CD8-positive, alpha-beta memory T cell (primary cell): ENCODE data around the gene ELAVL2. TPM values are rescaled to one million over a fixed set of nuclear protein-coding genes. Genes with fewer than 3 reads are reported as not detected.

Experiments
- CTCF ChIA-PET: fragments of 350-600 bp; sonication (Branson Sonifier 250); formaldehyde crosslinking; loops from one replicate; lab custom pipeline; 2021; ENCODE audit warnings: antibody characterized with exemption; lab: Charles Lee
- POLR2A ChIA-PET: fragments of 350-600 bp; sonication (Branson Sonifier 250); formaldehyde crosslinking; loops from one replicate; lab custom pipeline; 2021; ENCODE audit warnings: antibody characterized with exemption; lab: Charles Lee
- DNase-seq, 5 donors: peaks; one replicate each; pipeline versions ENCODE4 v3.0.0 to v3.0.0-alpha.2; 2020 to 2022; ENCODE audit warnings: mixed read lengths in 1 of 5
- H3K27ac ChIP-seq: one replicate; pipeline ENCODE4 v1.7.0; 2013; ENCODE audit warnings: low read depth, mild to moderate bottlenecking, low read length, moderate library complexity
- H3K27me3 ChIP-seq: 2 replicates; pipeline ENCODE4 v1.7.0; 2013; ENCODE audit warnings: low read length, mild to moderate bottlenecking; ENCODE audit not compliant: insufficient read depth, poor library complexity, severe bottlenecking
- H3K36me3 ChIP-seq: 2 replicates; pipeline ENCODE4 v1.7.0; 2013; ENCODE audit warnings: mild to moderate bottlenecking, low read length, moderate library complexity; ENCODE audit not compliant: insufficient read depth
- H3K4me1 ChIP-seq: 2 replicates; pipeline ENCODE4 v1.7.0; 2013; ENCODE audit warnings: mild to moderate bottlenecking, low read length, moderate library complexity; ENCODE audit not compliant: insufficient read depth
- H3K4me3 ChIP-seq: 2 replicates; pipeline ENCODE4 v1.7.0; 2013; ENCODE audit warnings: mild to moderate bottlenecking, low read length
- H3K9me3 ChIP-seq: 2 replicates; pipeline ENCODE4 v1.7.0; 2013; ENCODE audit warnings: mild to moderate bottlenecking, low read length
- H3K27ac Mint-ChIP-seq, 8 donors: one replicate each; pipeline ENCODE4 v1.8.0; 2020 to 2021; ENCODE audit warnings: mixed read lengths in 8 of 8, mild to moderate bottlenecking in 6 of 8, inconsistent platforms in 3 of 8, moderate library complexity in 3 of 8
- H3K27me3 Mint-ChIP-seq, 2 donors: one replicate each; pipeline ENCODE4 v1.8.0; 2020 to 2021; ENCODE audit warnings: mixed read lengths in 2 of 2, mild to moderate bottlenecking in 1 of 2, moderate library complexity in 1 of 2
- H3K36me3 Mint-ChIP-seq, 3 donors: one replicate each; pipeline ENCODE4 v1.8.0; 2020 to 2021; ENCODE audit warnings: mixed read lengths in 3 of 3, inconsistent platforms in 1 of 3, mild to moderate bottlenecking in 1 of 3
- H3K4me1 Mint-ChIP-seq, 3 donors: one replicate each; pipeline ENCODE4 v1.8.0; 2020 to 2021; ENCODE audit warnings: mixed read lengths in 3 of 3, inconsistent platforms in 1 of 3, mild to moderate bottlenecking in 1 of 3
- H3K4me3 Mint-ChIP-seq, 7 donors: one replicate each; pipeline ENCODE4 v1.8.0; 2020 to 2021; ENCODE audit warnings: mixed read lengths in 7 of 7, mild to moderate bottlenecking in 6 of 7, moderate library complexity in 4 of 7, inconsistent platforms in 2 of 7
- H3K9me3 Mint-ChIP-seq, 5 donors: one replicate each; pipeline ENCODE4 v1.8.0; 2020 to 2022; ENCODE audit warnings: mixed read lengths in 5 of 5, mild to moderate bottlenecking in 3 of 5, moderate library complexity in 2 of 5, inconsistent platforms in 1 of 5
- polyA plus RNA-seq: library from polyadenylated mRNA; unstranded; fragments of 300-500 nt; fragmentation: Illumina TruSeq; gene quantifications from one replicate; pipeline ENCODE4 v1.2.3, GENCODE V29; 2021
- total RNA-seq, 2 experiments: library from RNA; stranded (reverse); gene quantifications; one replicate each; pipeline ENCODE4 v1.2.3, GENCODE V29; 2021

ELAVL2 gene
- total and polyA plus RNA-seq, 3 experiments from 2014 or later, result not detected

DNA sequence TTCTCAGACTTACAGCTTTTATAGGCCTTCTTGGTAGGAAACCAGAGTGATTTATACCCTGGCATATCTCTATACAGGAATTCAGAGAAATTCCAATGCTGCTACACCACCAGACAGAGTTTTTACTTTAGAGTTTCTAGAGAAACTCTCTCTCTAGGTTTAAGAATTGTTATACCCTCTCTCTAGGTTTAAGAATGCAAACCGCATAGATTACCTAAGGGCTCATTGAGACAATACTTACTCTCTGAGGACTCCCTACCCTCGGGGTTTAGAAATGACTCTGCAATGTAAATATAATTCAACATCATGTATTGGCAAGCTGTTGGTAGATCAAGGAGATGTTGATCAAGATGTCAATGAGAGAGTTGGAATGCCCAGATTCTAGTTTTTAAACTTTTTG lies 15.3 kb upstream of the ELAVL2 start:
- no peaks in the 10 kb centered on the region for H3K36me3 ChIP-seq
- no peaks in the 10 kb centered on the region for H3K36me3 Mint-ChIP-seq
- no peaks in the 10 kb centered on the region for H3K27me3 Mint-ChIP-seq
- no peaks in the 10 kb centered on the region for H3K27me3 ChIP-seq
- H3K4me3 Mint-ChIP-seq, result no peak overlapping the region
- H3K27ac Mint-ChIP-seq, result no peak overlapping the region
- ChIA-PET POLR2A (no interaction called here), CTCF (no interaction called here)
- H3K9me3 ChIP-seq, result no peaks in the 10 kb centered on the region
- no peaks in the 10 kb centered on the region for H3K4me1 ChIP-seq
- DNase-seq, result no peak
- H3K9me3 Mint-ChIP-seq, result peaks cover 0 to 12% (median 4%) of the 10 kb centered on the region in 5 donors
- no peak overlapping the region for H3K4me3 ChIP-seq
- no peaks in the 10 kb centered on the region for H3K4me1 Mint-ChIP-seq
- H3K27ac ChIP-seq, result no peak overlapping the region

DNA sequence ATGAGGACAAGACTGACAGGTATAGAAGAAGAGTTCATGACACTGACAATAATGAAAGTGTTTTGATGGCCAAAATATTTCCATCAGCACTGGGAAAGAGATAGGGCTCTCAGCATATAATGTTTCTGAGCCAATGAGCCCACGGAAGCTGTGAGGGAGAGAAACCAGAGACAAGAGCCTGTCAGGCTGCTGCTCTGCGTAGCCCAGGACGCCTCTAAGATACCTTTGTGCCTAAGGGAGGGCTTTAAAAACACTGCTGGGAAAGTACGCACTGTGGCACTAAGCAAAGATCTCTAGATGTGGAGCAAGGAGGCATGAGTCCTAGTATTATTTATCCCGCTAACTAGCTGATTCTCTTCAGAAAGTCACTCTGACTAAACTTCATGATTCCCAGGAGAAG lies 11.0 kb upstream of the ELAVL2 start:
- Mint-ChIP-seq H3K4me1 (no peaks in the 10 kb centered on the region), H3K27ac (no peak overlapping the region), H3K4me3 (no peak overlapping the region), H3K27me3 (peaks cover 0 to under 1% of the 10 kb centered on the region in 2 donors), H3K9me3 (peaks cover 0 to 20% (median 3%) of the 10 kb centered on the region in 5 donors), H3K36me3 (no peaks in the 10 kb centered on the region)
- ChIA-PET POLR2A (no interaction called here), CTCF (no interaction called here)
- H3K27ac ChIP-seq, result no peak overlapping the region
- H3K36me3 ChIP-seq, result no peaks in the 10 kb centered on the region
- no peak overlapping the region for H3K4me3 ChIP-seq
- no peak for DNase-seq
- no peaks in the 10 kb centered on the region for H3K9me3 ChIP-seq
- H3K4me1 ChIP-seq, result no peaks in the 10 kb centered on the region
- no peaks in the 10 kb centered on the region for H3K27me3 ChIP-seq

- ChIA-PET POLR2A (no interaction called here), CTCF (no interaction called here)
- no peak for DNase-seq
- Mint-ChIP-seq H3K27ac (no peak overlapping the region), H3K4me3 (peak overlapping the region in 1 of 7 donors; percentile 63), H3K27me3 (peaks cover 11 to 24% of the 10 kb centered on the region in 2 donors), H3K9me3 (peaks cover 8 to 26% (median 17%) of the 10 kb centered on the region in 5 donors), H3K4me1 (no peaks in the 10 kb centered on the region), H3K36me3 (no peaks in the 10 kb centered on the region)
- H3K9me3 ChIP-seq, result no peaks in the 10 kb centered on the region
- no peak overlapping the region for H3K4me3 ChIP-seq
- no peaks in the 10 kb centered on the region for H3K36me3 ChIP-seq
- no peaks in the 10 kb centered on the region for H3K4me1 ChIP-seq
- no peak overlapping the region for H3K27ac ChIP-seq
- H3K27me3 ChIP-seq, result no peaks in the 10 kb centered on the region
Observed at GRCh38 chr9:23830929-23831730, 5.1 kb upstream of the ELAVL2 start.

DNA sequence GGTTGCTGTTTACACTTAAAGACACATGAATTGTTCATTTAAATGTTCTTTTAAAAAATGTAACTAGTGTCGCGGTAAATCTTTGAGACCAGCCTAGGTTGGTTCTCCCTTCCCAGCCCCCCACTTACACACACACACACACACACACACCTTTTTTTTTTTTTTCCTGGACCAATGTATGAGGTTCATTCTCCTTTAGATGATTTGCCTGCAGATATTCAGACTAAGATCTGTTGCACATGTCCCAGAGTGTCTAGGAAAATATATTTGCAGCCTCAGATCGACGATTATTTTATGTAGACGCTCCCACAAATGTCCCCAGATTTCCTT lies 4.4 kb upstream of the ELAVL2 start:
- no peak overlapping the region for H3K27ac ChIP-seq
- Mint-ChIP-seq H3K27ac (no peak overlapping the region), H3K4me3 (no peak overlapping the region), H3K9me3 (peaks cover 8 to 21% (median 17%) of the 10 kb centered on the region in 5 donors), H3K4me1 (no peaks in the 10 kb centered on the region), H3K36me3 (no peaks in the 10 kb centered on the region), H3K27me3 (peaks cover 11 to 24% of the 10 kb centered on the region in 2 donors)
- no peaks in the 10 kb centered on the region for H3K4me1 ChIP-seq
- H3K9me3 ChIP-seq, result no peaks in the 10 kb centered on the region
- ChIA-PET CTCF (no interaction called here), POLR2A (no interaction called here)
- DNase-seq, result no peak
- no peaks in the 10 kb centered on the region for H3K27me3 ChIP-seq
- H3K36me3 ChIP-seq, result no peaks in the 10 kb centered on the region
- no peak overlapping the region for H3K4me3 ChIP-seq

DNA sequence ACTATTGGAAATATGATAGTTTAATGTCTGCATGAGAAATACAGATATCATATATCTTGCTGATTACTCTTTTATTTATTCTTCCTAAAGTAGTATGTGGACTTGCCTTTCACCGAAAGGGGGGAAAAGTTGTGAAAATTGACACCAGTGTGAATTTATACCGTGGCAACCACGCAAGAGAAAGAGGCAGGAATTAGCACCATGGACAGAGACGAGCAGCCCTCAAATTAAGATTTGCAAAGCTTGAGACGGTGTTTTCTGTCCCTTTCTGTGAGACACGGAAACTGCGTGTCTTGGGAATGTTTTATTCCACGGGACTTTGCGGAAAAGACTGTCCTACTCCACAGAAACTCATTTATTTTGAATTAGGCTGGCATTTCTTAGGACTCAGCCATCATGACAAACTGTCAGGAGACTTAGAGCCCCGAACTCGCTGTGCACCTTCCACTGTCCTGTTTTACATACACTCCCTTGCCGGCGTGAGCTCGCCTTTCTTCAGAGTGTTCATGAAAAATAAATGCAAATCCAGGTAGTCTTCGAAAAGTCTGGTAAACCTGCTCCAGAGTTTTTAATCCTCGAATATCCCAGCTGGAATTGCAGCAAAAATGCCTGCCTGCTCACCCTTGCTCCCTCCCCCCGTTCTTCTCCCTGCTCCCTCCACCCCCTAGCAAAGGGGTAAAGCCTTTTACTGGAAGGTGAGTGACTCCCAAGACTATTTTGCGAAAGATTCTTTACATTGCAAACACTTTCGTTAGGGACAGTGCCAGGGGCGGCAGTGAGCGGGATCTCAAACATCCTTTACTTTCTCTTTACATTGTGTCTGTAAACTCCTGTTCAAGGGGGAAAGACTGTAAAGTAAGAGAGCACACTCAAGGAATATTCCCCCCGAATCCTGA lies 3.8 kb upstream of the ELAVL2 start:
- Histone ChIP-seq H3K9me3 (no peaks in the 10 kb centered on the region), H3K27ac (no peak overlapping the region), H3K4me3 (no peak overlapping the region), H3K4me1 (no peaks in the 10 kb centered on the region), H3K27me3 (no peaks in the 10 kb centered on the region), H3K36me3 (no peaks in the 10 kb centered on the region)
- Mint-ChIP-seq H3K36me3 (no peaks in the 10 kb centered on the region), H3K27me3 (peaks cover 11 to 24% of the 10 kb centered on the region in 2 donors), H3K4me1 (no peaks in the 10 kb centered on the region), H3K9me3 (peaks cover 8 to 21% (median 17%) of the 10 kb centered on the region in 5 donors), H3K4me3 (no peak overlapping the region), H3K27ac (no peak overlapping the region)
- CTCF ChIA-PET, result no interaction called here
- no peak for DNase-seq
- POLR2A ChIA-PET, result no interaction called here

- Mint-ChIP-seq H3K4me3 (no peak overlapping the region), H3K4me1 (no peaks in the 10 kb centered on the region), H3K27me3 (peaks cover 26 to 29% of the 10 kb centered on the region in 2 donors), H3K27ac (no peak overlapping the region), H3K9me3 (peaks cover 9 to 25% (median 13%) of the 10 kb centered on the region in 5 donors), H3K36me3 (no peaks in the 10 kb centered on the region)
- no peaks in the 10 kb centered on the region for H3K36me3 ChIP-seq
- DNase-seq, result no peak
- ChIA-PET POLR2A (no interaction called here), CTCF (no interaction called here)
- H3K9me3 ChIP-seq, result no peaks in the 10 kb centered on the region
- no peaks in the 10 kb centered on the region for H3K4me1 ChIP-seq
- H3K4me3 ChIP-seq, result no peak overlapping the region
- H3K27me3 ChIP-seq, result no peaks in the 10 kb centered on the region
- H3K27ac ChIP-seq, result no peak overlapping the region
Observed at GRCh38 chr9:23825700-23826099, 340 bp downstream of the ELAVL2 start.

DNA sequence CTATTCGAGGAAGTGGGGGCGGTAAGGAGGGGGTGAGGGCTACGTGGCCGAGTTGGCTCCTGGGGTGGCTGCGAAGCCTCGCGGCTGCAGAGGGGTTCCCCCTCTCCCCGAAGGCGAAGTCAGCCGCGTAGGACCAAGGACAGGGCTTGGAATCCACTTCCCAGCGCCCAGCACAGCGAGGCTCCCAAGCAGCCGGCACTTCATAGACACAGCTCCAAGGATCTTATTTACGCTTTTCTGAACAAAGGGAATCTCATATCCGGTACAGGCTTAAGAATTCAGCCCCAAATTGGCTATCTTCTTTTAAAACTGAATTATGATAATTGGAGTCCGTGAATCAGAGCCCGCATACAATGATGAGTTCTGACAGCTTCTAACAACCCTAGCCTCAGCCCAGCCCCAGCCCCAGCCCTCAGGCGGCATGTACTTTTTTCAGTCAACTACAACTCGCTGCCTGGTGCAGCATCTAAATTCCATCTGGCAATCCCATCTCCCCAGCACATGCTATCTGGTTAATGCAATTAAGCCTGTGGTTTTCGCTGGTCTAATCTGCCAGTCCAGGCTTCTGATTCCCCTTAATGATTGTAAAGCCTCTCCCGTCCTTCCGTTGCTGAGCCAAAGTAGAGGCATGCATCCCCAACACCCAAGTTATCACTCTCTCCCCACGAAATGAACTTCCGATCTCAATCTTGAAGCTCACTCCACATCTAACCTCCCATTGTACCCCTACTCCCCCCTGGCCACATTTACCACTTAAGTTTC lies 1.0 kb downstream of the ELAVL2 start:
- H3K27me3 Mint-ChIP-seq, result peaks cover 23 to 30% of the 10 kb centered on the region in 2 donors
- no peaks in the 10 kb centered on the region for H3K9me3 ChIP-seq
- no peak overlapping the region for H3K27ac ChIP-seq
- ChIA-PET POLR2A (no interaction called here), CTCF (no interaction called here)
- no peak overlapping the region for H3K4me3 ChIP-seq
- peaks cover 0 to 2% (median 0%) of the 10 kb centered on the region in 3 donors for H3K36me3 Mint-ChIP-seq
- H3K4me1 ChIP-seq, result no peaks in the 10 kb centered on the region
- DNase-seq, result no peak
- no peak overlapping the region for H3K27ac Mint-ChIP-seq
- no peaks in the 10 kb centered on the region for H3K4me1 Mint-ChIP-seq
- H3K4me3 Mint-ChIP-seq, result no peak overlapping the region
- H3K36me3 ChIP-seq, result no peaks in the 10 kb centered on the region
- H3K9me3 Mint-ChIP-seq, result peaks cover 9 to 19% (median 16%) of the 10 kb centered on the region in 5 donors
- no peaks in the 10 kb centered on the region for H3K27me3 ChIP-seq
